ENCODE results near the gene PYROXD2. TPM values are rescaled to one million over a fixed set of nuclear protein-coding genes. Genes with fewer than 3 reads are reported as not detected.
A peak's percentile ranks its signal among the peaks of the same experiment; 100 is the strongest.

The PYROXD2 gene
- total and polyA plus RNA-seq, 2 experiments from 2014 or later: 12.1 to 13.8 TPM

- Histone ChIP-seq H3K9me2 (ENCODE audit: insufficient read depth) (no peaks in the 10 kb centered on the region), H2AFZ (peak overlapping the region; percentile 49), H3K9me3 (ENCODE audit: low read depth) (no peaks in the 10 kb centered on the region), H4K20me1 (ENCODE audit: insufficient read depth) (no peaks in the 10 kb centered on the region), H3K79me2 (ENCODE audit: insufficient read depth) (no peaks in the 10 kb centered on the region), H3K4me3 (peak overlapping the region; percentile 56), H3F3A (ENCODE audit: insufficient read depth) (peaks cover 16% of the 10 kb centered on the region; the same call in 1 of the 2 replicates), H3K27ac (peak overlapping the region; percentile 91), H3K27me3 (replicated peaks; ENCODE audit: insufficient read depth) (no peaks in the 10 kb centered on the region), H3K36me3 (ENCODE audit: low read depth) (no peaks in the 10 kb centered on the region), H3K9ac (peak overlapping the region; percentile 71), H3K4me1 (ENCODE audit: insufficient read depth) (peaks cover 24% of the 10 kb centered on the region), H3K4me2 (ENCODE audit: unreplicated experiment) (peak overlapping the region; percentile 64)
- DNase-seq: peak; percentile 100
- WGBS, 2 experiments (ENCODE audit: low coverage in 1 of 2, low lambda C conversion rate in 2 of 2, missing lambda C conversion rate in 2 of 2): 0 to 2% methylated on average over 15 of the region's 15 CpGs
- in situ Hi-C loops (cut with MboI): no loop called here
- TF ChIP-seq EZH2phosphoT487 (IDR thresholded peaks at IDR 0.05; ENCODE audit: insufficient read depth, low read depth) (0 out of 2 replicates have a peak, but pooled peaks have one; percentile 36), EZH2 (IDR thresholded peaks at IDR 0.05; ENCODE audit: insufficient read depth, poor library complexity, severe bottlenecking) (no peak)
Measured at GRCh38 chr10:98361131-98362025, 53.6 kb downstream of the PYROXD2 start.

- Histone ChIP-seq H2AFZ (no peak overlapping the region), H3K4me2 (ENCODE audit: unreplicated experiment) (peak overlapping the region; percentile 33), H3K9me3 (ENCODE audit: low read depth) (no peaks in the 10 kb centered on the region), H3K9ac (no peak overlapping the region), H3K4me3 (no peak overlapping the region), H3K4me1 (ENCODE audit: insufficient read depth) (peaks cover 24% of the 10 kb centered on the region), H3K27me3 (replicated peaks; ENCODE audit: insufficient read depth) (no peaks in the 10 kb centered on the region), H3K9me2 (ENCODE audit: insufficient read depth) (no peaks in the 10 kb centered on the region), H3F3A (ENCODE audit: insufficient read depth) (peaks cover 16% of the 10 kb centered on the region; the same call in 1 of the 2 replicates), H4K20me1 (ENCODE audit: insufficient read depth) (no peaks in the 10 kb centered on the region), H3K79me2 (ENCODE audit: insufficient read depth) (no peaks in the 10 kb centered on the region), H3K27ac (no peak overlapping the region), H3K36me3 (ENCODE audit: low read depth) (no peaks in the 10 kb centered on the region)
- TF ChIP-seq EZH2phosphoT487 (IDR thresholded peaks at IDR 0.05; ENCODE audit: insufficient read depth, low read depth) (0 out of 2 replicates have a peak, but pooled peaks have one; percentile 60), EZH2 (IDR thresholded peaks at IDR 0.05; ENCODE audit: insufficient read depth, poor library complexity, severe bottlenecking) (no peak)
- in situ Hi-C loops (cut with MboI): no loop called here
- 72 to 74% methylated on average over 5 of the region's 5 CpGs for WGBS, 2 experiments (ENCODE audit: low coverage in 1 of 2, low lambda C conversion rate in 2 of 2, missing lambda C conversion rate in 2 of 2)
- peak; percentile 83 for DNase-seq
Measured at GRCh38 chr10:98357194-98357822, 57.7 kb downstream of the PYROXD2 start.

DNA sequence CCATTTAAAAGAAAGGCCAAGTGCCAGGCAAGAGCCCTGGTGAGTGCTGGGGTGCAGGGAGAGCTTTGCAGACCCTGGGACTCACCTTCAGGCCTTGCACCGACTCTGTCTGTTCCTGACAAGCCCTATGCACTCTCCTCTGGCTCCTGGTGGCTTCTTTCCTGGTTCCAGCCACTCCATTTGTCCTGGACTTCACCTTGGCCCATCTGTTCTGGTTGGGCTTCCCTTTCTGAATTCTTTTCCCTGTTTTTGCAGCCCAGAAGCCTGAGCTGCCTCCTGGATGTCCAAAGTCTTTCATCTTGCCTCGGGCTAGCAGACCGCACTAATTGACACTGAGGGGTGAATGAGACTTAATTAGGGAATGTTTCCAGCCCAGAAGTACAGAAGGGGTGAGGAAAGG, 60.5 kb downstream of the PYROXD2 start:
- peaks cover 24% of the 10 kb centered on the region for H3K4me1 ChIP-seq (ENCODE audit: insufficient read depth)

GRCh38 chr10:98353170-98353569, 61.8 kb downstream of the PYROXD2 start:
- Histone ChIP-seq H3K4me3 (no peak overlapping the region), H3K27me3 (replicated peaks; ENCODE audit: insufficient read depth) (no peaks in the 10 kb centered on the region), H3K79me2 (ENCODE audit: insufficient read depth) (no peaks in the 10 kb centered on the region), H3F3A (ENCODE audit: insufficient read depth) (peaks cover 30% of the 10 kb centered on the region), H3K4me1 (ENCODE audit: insufficient read depth) (peaks cover 33% of the 10 kb centered on the region), H3K9me2 (ENCODE audit: insufficient read depth) (no peaks in the 10 kb centered on the region), H3K4me2 (ENCODE audit: unreplicated experiment) (no peak overlapping the region), H4K20me1 (ENCODE audit: insufficient read depth) (no peaks in the 10 kb centered on the region), H2AFZ (no peak overlapping the region), H3K27ac (no peak overlapping the region), H3K9me3 (ENCODE audit: low read depth) (no peaks in the 10 kb centered on the region), H3K9ac (no peak overlapping the region), H3K36me3 (ENCODE audit: low read depth) (no peaks in the 10 kb centered on the region)
- in situ Hi-C loops (cut with MboI): no loop called here
- no peak for DNase-seq
- 91 to 93% methylated on average over 7 of the region's 7 CpGs for whole genome bisulfite sequencing, 2 experiments (ENCODE audit: low coverage in 1 of 2, low lambda C conversion rate in 2 of 2, missing lambda C conversion rate in 2 of 2)
- TF ChIP-seq EZH2phosphoT487 (IDR thresholded peaks at IDR 0.05; ENCODE audit: insufficient read depth, low read depth) (no peak), EZH2 (IDR thresholded peaks at IDR 0.05; ENCODE audit: insufficient read depth, poor library complexity, severe bottlenecking) (no peak)

More for the DNA sequence above, 60.5 kb downstream of the PYROXD2 start:
- no peak overlapping the region for H2AFZ ChIP-seq
- no peaks in the 10 kb centered on the region for H4K20me1 ChIP-seq (ENCODE audit: insufficient read depth)
- peaks cover 22% of the 10 kb centered on the region for H3F3A ChIP-seq (ENCODE audit: insufficient read depth)
- WGBS, 2 experiments (ENCODE audit: low coverage in 1 of 2, low lambda C conversion rate in 2 of 2, missing lambda C conversion rate in 2 of 2): 94 to 95% methylated on average over 3 of the region's 3 CpGs
- H3K9ac ChIP-seq: no peak overlapping the region
- no peaks in the 10 kb centered on the region for H3K79me2 ChIP-seq (ENCODE audit: insufficient read depth)
- no peaks in the 10 kb centered on the region for H3K27me3 ChIP-seq (replicated peaks; ENCODE audit: insufficient read depth)
- TF ChIP-seq EZH2 (IDR thresholded peaks at IDR 0.05; ENCODE audit: insufficient read depth, poor library complexity, severe bottlenecking) (no peak), EZH2phosphoT487 (IDR thresholded peaks at IDR 0.05; ENCODE audit: insufficient read depth, low read depth) (no peak)
- H3K36me3 ChIP-seq (ENCODE audit: low read depth): no peaks in the 10 kb centered on the region
- H3K4me2 ChIP-seq (ENCODE audit: unreplicated experiment): no peak overlapping the region
- in situ Hi-C loops (cut with MboI): no loop called here
- H3K27ac ChIP-seq: no peak overlapping the region
- no peaks in the 10 kb centered on the region for H3K9me2 ChIP-seq (ENCODE audit: insufficient read depth)
- H3K4me3 ChIP-seq: no peak overlapping the region
- DNase-seq: no peak
- H3K9me3 ChIP-seq (ENCODE audit: low read depth): no peaks in the 10 kb centered on the region
